ENCODE measurements around the gene CATSPERZ. TPM values are rescaled to one million over a fixed set of nuclear protein-coding genes. Genes with fewer than 3 reads are reported as not detected.

Gene CATSPERZ
- total and polyA plus RNA-seq, 2 of the 13 experiments (the other 11 are each of a cell fraction or from before 2014, with no cell fraction given): 0.22 to 0.48 TPM

GRCh38 chr11:64317961-64318765, 18.0 kb downstream of the CATSPERZ start, which contains the start of gene PRDX5 (continued):
- TF ChIP-seq ARNT (IDR thresholded peaks at IDR 0.05) (no peak), POGZ (CRISPR knock-in tag; IDR thresholded peaks at IDR 0.05) (no peak; the same call in 1 of the 2 replicates), HOMEZ (CRISPR knock-in tag; IDR thresholded peaks at IDR 0.05; ENCODE audit: low read depth) (no peak), PLSCR1 (CRISPR knock-in tag; IDR thresholded peaks at IDR 0.05; ENCODE audit: borderline replicate concordance) (no peak), ZBTB1 (CRISPR knock-in tag; IDR thresholded peaks at IDR 0.05; ENCODE audit: borderline replicate concordance) (no peak), MED8 (CRISPR knock-in tag; IDR thresholded peaks at IDR 0.05; ENCODE audit: insufficient replicate concordance) (no peak), IRF9 (CRISPR knock-in tag; IDR thresholded peaks at IDR 0.05; ENCODE audit: borderline replicate concordance) (no peak), MEF2D (CRISPR knock-in tag; IDR thresholded peaks at IDR 0.05) (no peak), ZNF879 (CRISPR knock-in tag; IDR thresholded peaks at IDR 0.05) (no peak), THYN1 (CRISPR knock-in tag; IDR thresholded peaks at IDR 0.05; ENCODE audit: borderline replicate concordance, low read depth) (no peak), HNRNPUL1 (IDR thresholded peaks at IDR 0.05; ENCODE audit: low read depth, low read length) (no peak), NR2F1 (CRISPR knock-in tag; IDR thresholded peaks at IDR 0.05) (no peak), NONO (IDR thresholded peaks at IDR 0.05) (no peak), NONO (CRISPR knock-in tag; conservative IDR thresholded peaks at IDR 0.05) (peak; percentile 15; the same call in 1 of the 2 replicates), ZNF570 (CRISPR knock-in tag; IDR thresholded peaks at IDR 0.05; ENCODE audit: borderline replicate concordance) (0 out of 2 replicates have a peak, but pooled peaks have one; percentile 38), AFF4 (CRISPR knock-in tag; IDR thresholded peaks at IDR 0.05) (no peak), TEF (CRISPR knock-in tag; IDR thresholded peaks at IDR 0.05) (no peak), ZFP91 (CRISPR knock-in tag; IDR thresholded peaks at IDR 0.05; ENCODE audit: borderline replicate concordance) (peak; percentile 65), ZNF713 (CRISPR knock-in tag; IDR thresholded peaks at IDR 0.05) (no peak)

Measured in HepG2 (cell line).